ENCODE results near the gene PDLIM3.
"Not testable (repeated sequence)": the region's sequence is repeated elsewhere in the genome, so short reads cannot be mapped to it uniquely, and the experiment has no call there.

The PDLIM3 gene, protein sequence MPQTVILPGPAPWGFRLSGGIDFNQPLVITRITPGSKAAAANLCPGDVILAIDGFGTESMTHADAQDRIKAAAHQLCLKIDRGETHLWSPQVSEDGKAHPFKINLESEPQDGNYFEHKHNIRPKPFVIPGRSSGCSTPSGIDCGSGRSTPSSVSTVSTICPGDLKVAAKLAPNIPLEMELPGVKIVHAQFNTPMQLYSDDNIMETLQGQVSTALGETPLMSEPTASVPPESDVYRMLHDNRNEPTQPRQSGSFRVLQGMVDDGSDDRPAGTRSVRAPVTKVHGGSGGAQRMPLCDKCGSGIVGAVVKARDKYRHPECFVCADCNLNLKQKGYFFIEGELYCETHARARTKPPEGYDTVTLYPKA

DNA sequence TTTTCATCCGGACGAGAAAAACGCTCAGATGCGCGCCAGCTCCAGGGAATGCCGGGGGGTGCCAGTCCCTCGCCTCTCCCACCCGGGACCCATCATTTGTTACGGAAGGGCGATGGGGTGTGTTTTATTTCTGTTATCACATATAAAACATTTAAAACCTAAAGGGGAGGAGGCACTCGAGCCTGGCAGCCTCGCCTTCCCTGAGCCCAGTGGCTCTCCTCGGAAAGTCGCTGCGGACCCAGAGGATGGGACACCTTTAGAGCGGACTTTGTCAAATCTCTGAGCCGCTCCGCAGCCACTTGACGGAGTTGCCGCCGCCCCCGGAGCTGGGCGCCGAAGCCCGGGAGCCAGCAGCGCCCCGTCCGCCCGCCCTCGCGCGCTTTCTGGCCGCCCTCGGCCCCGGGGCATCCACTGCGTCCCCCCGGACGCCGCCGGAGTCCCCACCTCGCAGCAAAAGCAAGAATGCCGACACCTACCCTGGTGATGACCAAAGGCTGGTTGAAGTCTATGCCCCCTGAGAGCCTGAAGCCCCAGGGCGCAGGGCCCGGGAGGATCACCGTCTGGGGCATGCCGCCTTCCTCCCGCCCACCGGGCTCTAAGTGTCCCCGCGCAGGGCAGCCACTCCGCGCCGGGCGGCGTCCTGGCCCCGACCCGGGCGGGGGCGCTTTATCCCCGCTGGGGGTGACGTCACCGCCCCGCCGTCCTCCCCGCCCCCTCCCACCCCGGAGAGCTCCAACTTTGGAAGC is at the start of gene PDLIM3:
Gene PDLIM3, minus strand, starts transcription at position 642 of the 746 bp plus-strand sequence. Its CDS starts 73 bp downstream, at position 569.
- DNase-seq: peak; percentile 85

DNA sequence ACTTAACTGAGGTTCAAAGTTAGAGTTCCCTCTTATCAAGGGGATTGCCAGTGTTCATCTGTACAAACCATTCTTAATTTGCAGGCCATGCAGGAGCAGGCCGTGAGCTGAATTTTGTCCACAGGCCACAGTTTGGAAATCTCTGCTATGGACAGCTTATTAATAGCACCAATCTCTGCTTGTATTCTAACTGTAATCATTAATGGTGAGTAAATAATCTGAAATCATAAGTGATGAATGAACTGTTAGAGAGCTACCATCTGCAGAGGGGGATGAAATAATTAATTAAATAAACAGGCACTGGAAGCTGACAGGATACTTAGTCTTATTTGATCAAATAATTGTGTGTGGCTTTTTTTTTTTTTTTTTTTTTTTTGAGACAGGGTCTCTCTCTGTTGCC is 48.5 kb upstream of the PDLIM3 start:
- DNase-seq: no peak

DNA sequence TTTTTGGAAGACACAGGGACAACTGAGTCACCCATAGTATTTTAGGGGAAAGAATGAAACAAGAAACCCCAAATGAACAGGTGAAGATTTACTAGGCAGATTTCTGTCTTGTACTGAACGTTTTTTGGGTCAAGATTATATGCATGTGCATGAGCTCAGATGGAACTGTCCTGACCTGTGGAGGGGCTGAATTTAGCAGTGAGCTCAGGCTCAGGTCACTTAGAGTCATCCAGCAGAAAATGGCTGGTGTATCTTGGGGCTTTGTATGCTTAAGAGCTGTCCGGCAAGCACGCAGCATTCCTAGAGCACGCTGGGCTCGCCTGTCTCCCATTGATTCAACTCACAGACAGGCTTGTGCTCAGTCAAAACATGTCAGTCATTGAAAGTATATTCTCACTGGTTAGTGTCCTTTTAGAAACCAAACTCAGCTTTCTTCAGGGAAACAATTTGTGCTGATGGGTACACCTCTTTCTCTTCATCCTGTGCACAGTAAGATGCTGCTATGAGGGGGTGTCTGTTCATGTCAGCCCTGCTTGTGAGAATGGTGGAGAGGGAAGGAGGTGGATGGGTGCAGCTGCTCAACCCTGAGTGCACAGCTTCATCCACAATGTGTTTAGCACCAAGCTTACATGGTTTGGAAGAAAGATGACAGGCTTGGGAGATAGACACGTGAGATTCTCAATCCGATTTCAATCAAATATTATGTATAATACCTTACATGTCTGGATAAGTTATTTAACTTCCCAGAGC is 47.5 kb upstream of the PDLIM3 start:
- DNase-seq: no peak

DNA sequence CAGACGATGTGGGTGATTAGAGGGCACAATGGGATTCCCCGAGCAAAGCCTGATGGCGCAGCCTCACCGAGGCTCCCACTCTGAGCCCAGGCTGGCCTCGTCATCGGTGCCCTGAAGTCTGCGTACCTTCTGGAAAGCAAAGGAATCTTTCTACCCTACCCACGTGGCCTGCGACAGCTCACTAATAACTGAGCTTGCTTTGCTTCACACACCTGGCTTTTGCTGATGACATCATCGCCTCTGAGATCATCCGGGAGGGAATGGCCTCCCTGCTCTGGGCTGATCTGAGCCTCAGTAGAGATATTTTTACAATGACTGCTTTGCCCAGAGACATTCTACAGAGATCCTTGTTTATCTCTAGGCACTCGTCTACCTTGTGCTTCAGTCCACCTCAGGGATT is 45.4 kb upstream of the PDLIM3 start:
- no peak for DNase-seq

DNA sequence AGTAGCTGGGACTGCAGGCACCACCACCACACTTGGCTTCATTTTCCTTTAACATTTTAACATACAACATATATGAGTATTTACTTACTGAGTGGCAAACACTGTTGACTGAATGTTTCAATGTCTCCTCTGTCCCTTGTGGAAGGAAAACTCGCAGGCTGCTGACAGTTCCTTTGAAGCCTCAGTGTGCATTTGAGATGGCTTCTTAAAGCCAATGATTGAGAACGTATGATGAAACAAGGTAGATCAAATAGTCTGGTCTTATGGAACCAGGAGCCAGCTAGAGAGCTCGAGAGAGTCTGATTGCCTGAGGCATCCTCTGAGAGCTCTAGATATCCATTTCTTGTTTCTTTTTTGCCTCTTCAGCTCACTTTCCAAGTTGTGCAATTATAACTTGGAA is 43.0 kb upstream of the PDLIM3 start:
- no peak for DNase-seq

DNA sequence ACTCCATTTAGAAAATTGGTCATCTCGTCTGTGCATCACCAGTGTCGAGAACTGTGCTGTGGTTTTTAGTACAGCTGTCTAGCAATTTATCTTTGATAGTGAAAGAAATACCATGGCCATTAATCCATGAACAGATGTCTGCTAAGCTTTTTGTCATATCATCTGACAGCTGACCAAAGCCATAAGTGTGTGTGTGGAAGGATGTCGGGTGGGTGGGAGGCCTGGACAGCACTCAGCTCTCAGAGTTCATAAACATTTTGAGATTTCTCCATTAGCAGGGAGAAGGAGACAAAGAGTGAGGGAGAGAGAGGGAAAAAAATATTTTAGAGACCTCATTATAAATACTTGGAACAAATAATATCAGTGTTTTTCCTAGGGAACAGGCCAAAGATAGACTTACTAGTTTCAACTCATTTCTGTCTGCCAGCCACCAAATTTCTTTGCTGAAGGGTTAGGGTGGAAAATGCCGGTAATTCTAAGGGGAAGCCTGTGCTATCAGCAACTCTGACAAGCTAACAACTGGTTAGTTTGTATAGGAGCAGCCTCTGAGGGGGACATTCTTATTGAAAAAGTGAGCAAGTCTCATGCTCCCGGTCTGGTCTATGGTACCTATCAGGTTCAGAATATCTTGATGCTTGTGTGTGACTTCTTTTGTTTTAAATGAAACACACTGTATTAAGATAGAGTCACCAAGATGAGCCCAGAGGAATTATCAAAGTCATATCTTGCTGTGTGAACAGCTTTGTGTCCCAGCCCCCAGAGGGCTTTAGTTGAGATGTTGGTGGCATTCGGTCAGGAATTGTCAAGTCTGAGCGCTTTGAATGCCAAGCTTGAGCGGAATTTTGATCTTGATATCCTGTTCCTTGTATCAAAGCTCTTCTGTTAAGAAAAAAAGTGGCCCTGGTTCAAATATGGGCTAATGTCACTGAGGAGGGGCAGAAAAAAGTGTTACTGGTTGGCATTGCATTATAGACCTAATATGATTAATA is 41.9 kb upstream of the PDLIM3 start:
- DNase-seq: no peak

DNA sequence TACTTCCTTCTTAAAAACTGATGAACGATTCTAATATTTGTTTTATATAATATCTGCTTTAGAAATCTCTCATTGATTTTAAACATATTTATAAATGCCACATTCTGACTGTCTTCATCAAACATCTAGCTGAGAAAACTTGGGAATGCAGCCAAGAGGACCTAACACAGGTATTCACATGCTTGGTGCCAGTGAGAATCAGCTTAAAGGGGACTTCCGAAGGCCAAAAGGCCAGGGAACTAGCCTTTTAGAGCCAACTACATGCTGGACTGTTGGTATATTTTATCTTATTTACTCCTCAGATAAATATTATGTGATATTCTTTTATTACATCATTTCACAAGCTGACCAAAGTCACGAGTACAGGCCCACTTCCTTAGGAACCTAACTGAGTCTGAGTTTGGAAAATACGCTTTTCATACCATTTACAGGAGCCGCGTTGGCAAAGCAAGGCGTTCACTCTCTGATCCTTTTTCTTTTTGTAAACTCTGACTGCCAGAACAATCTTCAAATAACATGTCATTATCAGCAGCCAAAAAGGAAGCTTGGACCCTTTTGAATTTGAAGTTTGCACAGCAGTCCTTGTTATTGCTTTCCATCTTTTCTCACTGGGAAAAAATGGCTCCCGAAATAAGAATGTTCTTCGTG is 41.1 kb upstream of the PDLIM3 start:
- no peak for DNase-seq

DNA sequence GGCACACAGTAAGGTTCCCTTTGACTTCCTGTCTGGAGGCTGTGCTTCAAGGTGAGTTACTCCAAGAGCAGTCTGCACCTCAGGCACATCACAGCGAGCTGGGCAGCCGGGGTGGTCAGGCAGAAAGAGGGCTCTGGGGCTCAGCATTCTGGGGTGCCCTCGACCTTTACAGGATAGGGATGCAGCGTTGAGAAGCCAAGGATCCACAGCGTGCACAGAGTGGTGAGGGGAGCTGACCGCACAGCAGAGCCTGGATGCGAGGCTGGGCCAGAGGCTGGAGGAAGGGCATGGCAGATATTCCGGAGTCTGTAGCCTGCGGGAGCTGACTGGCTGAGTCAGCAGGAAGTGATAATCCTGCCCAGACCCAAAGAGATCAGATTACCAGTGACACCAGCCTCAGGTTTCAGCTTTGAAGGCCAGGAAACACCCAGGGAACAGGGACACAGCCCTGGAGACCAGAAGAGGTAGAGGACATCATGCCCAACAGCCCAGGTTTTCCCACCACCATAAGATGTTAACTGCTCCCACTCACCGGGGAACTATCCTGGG is 38.4 kb upstream of the PDLIM3 start:
- peak; percentile 58 for DNase-seq

DNA sequence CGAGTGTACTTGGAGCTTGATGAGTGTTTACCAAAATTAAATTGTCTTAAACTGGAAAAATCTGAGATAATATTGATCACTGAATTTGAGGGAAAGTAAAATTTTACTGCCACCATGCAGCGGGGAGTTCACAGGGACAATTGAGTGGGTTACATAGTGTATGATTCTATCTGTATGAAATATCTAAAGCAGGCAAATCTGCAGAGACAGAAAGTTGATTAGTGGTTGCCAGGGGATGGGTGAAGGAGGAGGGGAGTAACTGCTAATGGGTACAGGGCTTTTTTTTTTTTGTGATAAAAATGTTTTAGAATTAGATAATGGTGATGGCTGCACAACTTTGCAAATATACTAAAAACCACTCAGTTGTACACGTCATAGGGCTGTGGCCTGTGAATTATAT is 35.4 kb upstream of the PDLIM3 start:
- no peak for DNase-seq

DNA sequence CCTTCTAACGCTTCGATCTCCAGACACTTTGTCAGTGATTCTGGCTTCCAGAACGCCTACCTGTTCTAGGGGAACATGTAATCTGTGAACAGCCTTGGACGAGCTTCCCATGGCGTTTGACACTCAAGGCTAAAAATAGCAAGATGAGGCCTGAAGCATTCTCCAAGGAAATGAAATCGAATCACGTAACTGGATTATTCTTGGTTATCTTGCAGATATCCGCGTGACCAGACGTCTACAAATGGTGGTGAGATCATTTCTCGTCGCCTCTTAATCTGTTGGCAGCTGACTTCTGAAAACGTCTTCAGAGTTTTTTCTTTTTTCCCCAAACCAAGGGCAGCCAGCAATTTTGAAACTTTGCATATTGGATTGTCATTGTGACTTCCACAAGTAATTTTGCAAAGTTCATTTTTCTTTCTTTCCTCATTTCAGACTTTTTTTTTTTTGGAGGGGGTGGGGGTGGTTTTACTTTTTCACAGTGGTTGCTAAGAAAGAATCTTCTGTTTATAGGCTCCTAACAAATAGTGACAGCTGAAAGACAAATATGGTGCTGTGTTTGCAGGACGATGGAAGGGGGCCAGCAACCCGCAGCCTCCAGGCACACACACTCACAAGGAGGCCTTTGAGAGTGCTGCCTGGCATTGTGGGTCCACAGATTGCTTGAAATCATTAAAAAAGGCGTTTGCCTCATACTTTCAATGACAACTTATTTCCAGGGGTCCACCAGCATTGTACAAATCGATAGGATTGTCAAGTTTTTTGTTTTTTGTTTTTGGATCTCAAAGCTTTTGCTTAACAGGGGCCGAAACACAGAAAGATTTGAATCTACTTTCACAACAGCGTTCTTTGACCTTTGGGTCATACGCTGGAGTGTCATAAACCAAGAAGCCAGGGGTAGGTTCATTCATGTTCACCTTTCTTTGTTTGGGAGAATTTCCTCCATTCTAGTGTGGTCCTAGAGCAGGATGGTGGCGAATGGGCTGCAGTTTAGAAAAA is 32.4 kb upstream of the PDLIM3 start:
- peak; percentile 79 for DNase-seq

DNA sequence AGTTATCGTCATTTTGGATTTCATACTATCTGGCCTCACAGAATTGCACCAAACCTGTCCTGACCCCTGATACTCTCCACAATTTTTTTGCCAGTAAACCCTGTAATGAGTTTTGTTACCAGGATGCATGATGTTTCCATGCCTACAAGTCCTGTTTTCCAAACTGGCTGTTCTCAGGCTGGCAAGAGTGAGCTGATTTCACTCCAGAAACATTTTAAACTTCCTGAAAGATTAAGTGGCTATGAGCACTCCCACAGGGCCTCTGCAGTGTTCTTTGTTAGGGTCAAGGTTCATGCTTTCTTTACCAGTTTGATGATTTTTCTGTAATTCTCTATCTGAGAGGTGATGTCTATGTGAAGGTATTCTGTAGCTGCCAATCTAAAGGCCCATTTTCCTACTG is 31.7 kb upstream of the PDLIM3 start:
- DNase-seq: peak; percentile 74

DNA sequence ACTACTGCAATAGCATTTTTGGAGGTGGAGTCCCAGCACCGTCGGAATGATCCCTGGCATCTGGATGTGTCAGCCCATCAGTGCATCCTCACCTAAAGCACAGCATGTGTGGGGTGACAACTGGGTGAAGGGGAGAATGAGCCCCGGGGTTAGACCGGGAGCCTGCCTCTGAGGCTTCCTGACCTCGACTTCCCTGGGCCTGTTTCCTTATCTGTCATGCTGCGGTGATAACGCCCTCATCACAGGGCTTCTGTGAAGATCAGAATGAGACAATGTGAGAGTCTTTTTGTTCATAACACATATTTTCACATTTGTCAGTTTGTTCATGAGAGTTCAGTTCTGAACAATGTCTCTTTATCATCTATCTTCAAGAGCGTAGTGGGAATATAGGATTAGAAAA is 31.1 kb upstream of the PDLIM3 start:
- DNase-seq: no peak

DNA sequence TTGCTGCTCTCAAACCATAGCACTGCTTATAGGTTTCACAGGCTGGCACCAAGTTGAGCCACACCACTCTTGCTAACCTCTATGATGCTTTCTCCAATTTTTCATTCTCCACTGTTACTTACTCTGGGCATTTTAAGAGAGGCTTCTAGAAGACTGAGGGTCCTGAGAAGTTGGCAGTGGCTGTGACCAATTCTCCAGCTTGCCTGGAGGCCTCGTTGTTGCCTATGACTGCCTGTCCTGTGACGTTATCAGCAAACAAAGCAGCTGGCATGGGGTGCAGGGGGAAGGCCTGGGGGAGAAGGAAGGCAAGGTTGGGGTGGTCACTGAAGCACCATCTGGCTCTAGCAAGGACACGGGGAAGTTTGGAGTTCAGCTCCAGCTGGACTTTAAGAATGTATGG is 30.4 kb upstream of the PDLIM3 start:
- DNase-seq: no peak

DNA sequence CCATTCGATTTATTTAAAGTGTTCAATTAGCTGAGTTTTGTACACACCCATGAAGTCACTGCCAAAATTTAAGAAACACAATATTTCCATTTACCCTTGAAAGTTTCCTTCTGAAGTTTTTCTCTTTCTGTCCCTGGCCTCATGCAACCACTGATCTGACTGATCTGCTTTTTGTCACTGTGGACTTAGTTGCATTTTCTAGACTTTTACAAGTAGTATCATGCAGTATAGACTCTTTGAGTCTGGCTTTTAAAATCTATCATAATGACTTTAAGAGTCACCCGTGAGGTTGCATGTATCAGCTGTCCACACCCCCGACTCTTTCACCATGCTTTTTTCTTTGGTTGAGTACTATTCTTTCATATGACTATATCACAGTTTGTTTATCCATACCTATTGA is 29.0 kb upstream of the PDLIM3 start:
- no peak for DNase-seq

DNA sequence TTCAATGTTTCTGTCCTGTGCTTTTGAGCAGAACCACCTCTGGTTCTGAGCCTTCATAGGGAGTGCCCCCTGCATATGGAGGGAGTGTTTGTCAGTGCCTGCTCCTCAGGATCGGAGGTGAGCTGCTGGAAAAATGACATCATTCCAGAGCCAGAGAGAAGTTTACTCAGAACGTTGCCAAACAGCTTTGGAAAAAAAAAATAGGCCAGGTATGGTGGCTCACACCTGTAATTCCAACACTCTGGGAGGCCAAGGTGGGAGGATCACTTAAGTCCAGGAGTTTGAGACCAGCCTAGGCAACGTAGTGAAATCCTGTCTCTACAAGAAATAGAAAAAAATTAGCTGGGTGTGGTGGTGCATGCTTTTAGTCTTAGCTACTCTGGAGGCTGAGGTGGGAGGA is 27.2 kb upstream of the PDLIM3 start:
- DNase-seq: no peak

DNA sequence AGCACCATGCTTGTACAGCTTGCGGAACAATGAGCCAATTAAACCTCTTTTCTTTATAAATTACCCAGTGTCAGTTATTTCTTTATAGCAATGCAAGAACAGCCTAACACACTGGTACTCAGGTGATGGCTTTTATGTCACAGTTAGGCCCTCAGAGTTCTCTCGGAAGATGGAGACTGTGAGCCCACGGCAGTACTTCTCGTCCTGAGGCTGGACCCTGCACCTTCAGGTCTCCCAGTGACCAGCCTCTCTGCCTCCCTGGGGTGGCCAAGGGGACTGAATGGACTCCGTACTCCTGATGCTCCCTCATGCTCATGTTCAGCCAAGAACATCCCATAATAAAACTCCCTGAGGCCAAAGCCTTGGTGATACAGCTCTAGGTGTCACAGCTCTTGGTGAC is 25.0 kb upstream of the PDLIM3 start:
- no peak for DNase-seq

DNA sequence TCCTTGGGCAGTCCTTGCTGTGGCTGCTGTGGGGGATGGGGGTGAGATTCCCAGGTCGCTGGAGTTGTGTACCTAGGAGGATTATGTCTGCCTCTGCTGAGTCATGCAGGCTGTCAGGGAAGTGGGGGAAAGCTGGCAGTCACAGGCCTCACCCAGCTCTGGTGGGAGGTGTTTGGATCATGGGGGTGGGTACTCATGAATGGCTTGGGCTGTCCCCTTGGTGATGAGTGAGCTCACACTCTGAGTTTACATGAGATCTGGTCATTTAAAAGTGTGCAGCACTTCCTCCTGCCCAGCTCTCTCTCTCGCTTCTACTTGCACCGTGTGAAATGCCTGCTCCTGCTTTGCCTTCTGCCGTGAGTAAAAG is 24.6 kb upstream of the PDLIM3 start:
- DNase-seq: no peak

DNA sequence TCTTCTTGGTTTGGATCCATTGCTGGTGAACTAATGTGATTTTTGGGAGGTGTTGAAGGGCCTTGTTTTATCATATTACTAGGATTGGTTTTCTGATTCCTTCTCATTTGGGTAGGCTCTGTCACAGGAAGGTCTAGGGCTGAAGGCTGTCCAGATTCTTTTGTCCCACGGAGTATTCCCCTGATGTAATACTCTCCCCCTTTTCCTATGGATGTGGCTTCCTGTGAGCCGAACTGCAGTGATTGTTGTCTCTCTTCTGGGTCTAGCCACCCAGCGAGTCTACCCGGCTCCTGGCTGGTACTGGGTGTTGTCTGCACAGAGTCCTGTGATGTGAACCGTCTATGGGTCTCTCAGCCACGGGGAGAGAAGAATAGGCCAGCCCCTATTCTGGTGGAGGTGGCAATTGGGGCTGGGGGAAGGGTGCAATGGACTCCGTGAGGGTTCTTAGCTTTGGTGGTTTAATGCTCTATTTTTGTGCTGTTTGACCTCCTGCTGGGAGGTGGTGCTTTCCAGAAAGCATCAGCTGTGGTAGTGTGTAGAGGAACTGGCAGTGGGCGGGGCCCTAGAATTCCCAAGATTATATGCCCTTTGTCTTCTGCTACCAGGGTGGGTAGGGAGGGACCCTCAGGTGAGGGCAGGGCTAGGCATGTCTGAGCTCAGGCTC is 24.1 kb upstream of the PDLIM3 start:
- not testable (repeated sequence) for DNase-seq

DNA sequence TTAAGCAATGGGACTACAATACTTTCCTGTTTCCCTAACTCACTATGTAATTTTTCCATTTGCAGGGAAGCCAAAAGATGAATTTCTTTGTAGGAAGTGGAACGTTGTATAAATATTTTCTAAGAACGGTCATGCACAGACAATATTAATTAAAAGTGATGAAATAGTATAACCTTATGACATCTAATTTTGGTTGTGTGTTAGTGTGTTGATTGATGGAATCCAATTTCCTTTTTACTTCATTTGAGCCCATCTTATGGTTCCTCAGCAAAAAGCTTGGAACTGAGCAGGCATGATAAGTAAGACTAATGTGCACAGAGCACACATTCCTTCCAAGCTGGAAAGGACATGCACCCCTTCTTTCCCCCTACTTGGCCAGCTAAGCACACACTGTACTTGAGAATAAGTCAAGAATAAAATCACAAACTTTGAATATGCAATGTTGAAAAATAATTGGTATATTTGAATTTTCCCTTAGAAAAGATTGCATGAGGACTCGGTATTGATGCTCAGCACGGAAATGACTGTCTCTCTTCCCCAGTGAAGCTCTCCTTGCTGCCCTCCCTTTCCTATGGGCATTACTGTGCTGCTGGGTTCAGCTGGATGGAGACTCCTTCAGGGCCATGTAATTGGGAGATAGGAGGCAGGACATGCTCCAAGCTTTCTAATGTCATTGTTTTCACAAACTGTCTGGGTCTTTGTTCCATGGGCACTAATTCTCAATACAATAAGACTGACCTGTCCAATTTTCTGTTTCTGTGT is 19.2 kb upstream of the PDLIM3 start:
- no peak for DNase-seq
